ENCODE measurements around the gene OSTF1. TPM values are rescaled to one million over a fixed set of nuclear protein-coding genes. Genes with fewer than 3 reads are reported as not detected.

Gene OSTF1
- total and polyA plus RNA-seq, 2 donors (not counting 3 experiments of a cell fraction or from before 2014, with no cell fraction given) = 23.5 to 70.9 TPM

DNA sequence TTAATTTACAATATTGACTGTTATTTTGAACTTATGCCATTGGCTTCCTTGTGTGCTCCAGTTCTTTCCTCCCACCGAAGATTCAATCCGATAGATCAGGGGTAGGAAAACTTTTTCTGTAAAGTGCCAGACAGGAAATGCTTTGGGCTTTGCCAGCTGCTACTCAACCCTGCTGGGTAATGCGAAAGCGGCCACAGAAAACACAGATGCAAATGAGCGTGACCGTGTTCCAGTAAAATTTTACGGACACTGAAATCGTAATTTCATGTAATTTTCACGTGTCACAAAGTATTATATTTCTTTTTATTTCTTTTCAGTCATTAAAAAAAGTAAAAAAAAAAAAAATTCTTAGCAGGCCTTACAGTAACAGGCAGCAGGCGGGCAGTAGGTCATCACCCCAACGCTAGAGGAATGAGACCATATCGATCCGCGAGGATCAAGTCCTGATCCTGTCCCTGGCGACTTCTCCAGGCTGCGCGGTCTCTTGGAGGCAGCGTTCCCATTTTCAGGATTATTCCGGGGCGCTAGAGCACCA is 958 bp upstream of the OSTF1 start:
- no peaks in the 10 kb centered on the region for H3K27me3 ChIP-seq (ENCODE audit: control insufficient read depth in 2 of 2, insufficient read depth in 2 of 2, low read length in 2 of 2)
- H4K20me1 ChIP-seq (replicated peaks; ENCODE audit: control insufficient read depth, extremely low read depth, insufficient read depth, low read length) = peaks cover 2% of the 10 kb centered on the region
- H3K36me3 ChIP-seq (ENCODE audit: control insufficient read depth in 2 of 2, extremely low read depth in 1 of 2, insufficient read depth in 2 of 2, low read length in 2 of 2) = peaks cover 0 to 5% of the 10 kb centered on the region in 2 experiments
- peak overlapping the region; percentile 64 to 87 (median 79) for H3K4me3 ChIP-seq (replicated peaks in 1 of 3; ENCODE audit: insufficient read depth in 1 of 3, low read depth in 1 of 3, low read length in 3 of 3)
- H3K4me1 ChIP-seq (ENCODE audit: control insufficient read depth, extremely low read depth, insufficient read depth, low read length) = peaks cover 23% of the 10 kb centered on the region
- no TSS peak for BruUV-seq (replicated peaks)
- peaks cover 37% of the 10 kb centered on the region for H3K79me2 ChIP-seq (ENCODE audit: control insufficient read depth, insufficient read depth, low read length)
- H2AFZ ChIP-seq (ENCODE audit: low read depth, low read length) = peak overlapping the region; percentile 91
- H3K9me3 ChIP-seq (replicated peaks; ENCODE audit: control insufficient read depth, insufficient read depth, low read length) = no peaks in the 10 kb centered on the region
- peak; percentile 84 for FAIRE-seq
- no peaks in the 10 kb centered on the region for H3K9me1 ChIP-seq (replicated peaks; ENCODE audit: control insufficient read depth, extremely low read depth, insufficient read depth, low read length)
- dilution Hi-C loops (cut with MboI; ENCODE audit: extremely low pct_ligation_motif_present, low sequenced_read_pairs) = no loop called here
- H3K4me2 ChIP-seq (ENCODE audit: insufficient read depth, low read length) = peak overlapping the region; percentile 53
- intact Hi-C loops (cut with micrococcal nuclease) = loop anchor here (1.0 to 5.0 kb wide), 3 partner anchors 99 to 150 kb away; partner anchors contain the start of gene C9orf40
- H3K27ac ChIP-seq (ENCODE audit: insufficient read depth, low read depth, low read length) = peak overlapping the region; percentile 83
- peak; percentile 75 for DNase-seq (ENCODE audit: low read depth, low spot score)
- H3K9ac ChIP-seq (replicated peaks; ENCODE audit: extremely low read depth, insufficient read depth, low read length) = peak overlapping the region; percentile 90
- TF ChIP-seq FOS (IDR thresholded peaks at IDR 0.05; ENCODE audit: borderline replicate concordance, insufficient read depth, low read length) (no peak), MYC (IDR thresholded peaks at IDR 0.05; ENCODE audit: low read depth, low read length) (no peak), EZH2 (IDR thresholded peaks at IDR 0.05; ENCODE audit: borderline replicate concordance, low read depth, low read length, severe bottlenecking) (no peak), JUN (IDR thresholded peaks at IDR 0.05; ENCODE audit: borderline replicate concordance, insufficient read depth, insufficient read length, low read depth) (no peak), GATA2 (IDR thresholded peaks at IDR 0.05; ENCODE audit: insufficient read depth, insufficient read length, low read depth, low read length) (no peak), POLR2AphosphoS5 (IDR thresholded peaks at IDR 0.05; ENCODE audit: insufficient read depth, low read depth, low read length) (no peak), POLR2A (IDR thresholded peaks at IDR 0.05; ENCODE audit: low read depth, low read length) (no peak)
- TF ChIP-seq, protein P1, sequence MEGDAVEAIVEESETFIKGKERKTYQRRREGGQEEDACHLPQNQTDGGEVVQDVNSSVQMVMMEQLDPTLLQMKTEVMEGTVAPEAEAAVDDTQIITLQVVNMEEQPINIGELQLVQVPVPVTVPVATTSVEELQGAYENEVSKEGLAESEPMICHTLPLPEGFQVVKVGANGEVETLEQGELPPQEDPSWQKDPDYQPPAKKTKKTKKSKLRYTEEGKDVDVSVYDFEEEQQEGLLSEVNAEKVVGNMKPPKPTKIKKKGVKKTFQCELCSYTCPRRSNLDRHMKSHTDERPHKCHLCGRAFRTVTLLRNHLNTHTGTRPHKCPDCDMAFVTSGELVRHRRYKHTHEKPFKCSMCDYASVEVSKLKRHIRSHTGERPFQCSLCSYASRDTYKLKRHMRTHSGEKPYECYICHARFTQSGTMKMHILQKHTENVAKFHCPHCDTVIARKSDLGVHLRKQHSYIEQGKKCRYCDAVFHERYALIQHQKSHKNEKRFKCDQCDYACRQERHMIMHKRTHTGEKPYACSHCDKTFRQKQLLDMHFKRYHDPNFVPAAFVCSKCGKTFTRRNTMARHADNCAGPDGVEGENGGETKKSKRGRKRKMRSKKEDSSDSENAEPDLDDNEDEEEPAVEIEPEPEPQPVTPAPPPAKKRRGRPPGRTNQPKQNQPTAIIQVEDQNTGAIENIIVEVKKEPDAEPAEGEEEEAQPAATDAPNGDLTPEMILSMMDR (IDR thresholded peaks at IDR 0.05; ENCODE audit: extremely low read depth in 1 of 2, insufficient read depth in 1 of 2, low read depth in 1 of 2, low read length in 2 of 2) = no peak
- TF ChIP-seq, protein P2, sequence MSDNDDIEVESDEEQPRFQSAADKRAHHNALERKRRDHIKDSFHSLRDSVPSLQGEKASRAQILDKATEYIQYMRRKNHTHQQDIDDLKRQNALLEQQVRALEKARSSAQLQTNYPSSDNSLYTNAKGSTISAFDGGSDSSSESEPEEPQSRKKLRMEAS (IDR thresholded peaks at IDR 0.05; ENCODE audit: insufficient read depth, insufficient read length) = no peak
- CTCF ChIA-PET = interaction anchor here (0.7 to 4.2 kb wide), 14 partner anchors 10 to 314 kb away, joined by 3 to 24 read pairs (median 4); partner anchors contain the start of genes C9orf40 and CARNMT1
- POLR2A ChIA-PET = interaction anchor here (0.7 to 2.0 kb wide), 5 partner anchors 14 to 83 kb away, joined by 3 to 11 read pairs (median 3); no protein-coding TSS in a partner anchor
